ENCODE measurements around the gene ASCL5. TPM values are rescaled to one million over a fixed set of nuclear protein-coding genes. Genes with fewer than 3 reads are reported as not detected.

Gene ASCL5
- total and polyA plus RNA-seq, 2 of the 13 experiments (the other 11 are each of a cell fraction or from before 2014, with no cell fraction given) = not detected

DNA sequence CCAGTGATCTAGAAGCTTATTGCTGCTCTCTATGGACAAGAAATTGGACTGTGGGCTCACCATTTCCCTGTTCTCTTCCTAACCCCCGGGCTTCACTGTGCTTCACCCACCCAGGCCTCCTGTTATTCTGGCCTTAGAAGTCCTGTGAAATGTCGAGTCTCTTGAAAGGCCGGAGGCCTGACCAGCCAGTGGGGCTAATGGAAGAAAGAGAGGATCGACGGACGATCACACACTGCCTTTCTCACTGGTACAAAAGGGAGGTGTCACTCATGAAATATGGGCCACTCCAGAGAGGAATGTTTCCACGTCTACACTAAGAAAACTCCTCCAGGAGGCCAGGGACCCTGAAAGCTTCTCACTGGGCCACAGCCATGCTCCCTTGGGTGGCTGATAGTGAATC, 50.9 kb downstream of the ASCL5 start:
- H3K36me3 ChIP-seq (replicated peaks in 1 of 2; ENCODE audit: control insufficient read depth in 1 of 2, insufficient read depth in 2 of 2, low read length in 2 of 2) = no peaks in the 10 kb centered on the region
- H4K20me1 ChIP-seq (ENCODE audit: insufficient read depth, low read length) = no peaks in the 10 kb centered on the region
- no peaks in the 10 kb centered on the region for H3K9me3 ChIP-seq (ENCODE audit: low read length)
- POLR2A ChIA-PET = no interaction called here
- intact Hi-C loops (cut with micrococcal nuclease; ENCODE audit: unreplicated experiment) (no loop called here), in situ Hi-C loops (cut with HindIII; ENCODE audit: extremely low pct_ligation_motif_present, low pct_unique_long_range_greater_than_20kb) (no loop called here)
- H3K27me3 ChIP-seq (ENCODE audit: control insufficient read depth in 1 of 2, insufficient read depth in 2 of 2, low read length in 2 of 2) = peaks cover 1 to 48% of the 10 kb centered on the region in 2 experiments
- TF ChIP-seq, protein P1, sequence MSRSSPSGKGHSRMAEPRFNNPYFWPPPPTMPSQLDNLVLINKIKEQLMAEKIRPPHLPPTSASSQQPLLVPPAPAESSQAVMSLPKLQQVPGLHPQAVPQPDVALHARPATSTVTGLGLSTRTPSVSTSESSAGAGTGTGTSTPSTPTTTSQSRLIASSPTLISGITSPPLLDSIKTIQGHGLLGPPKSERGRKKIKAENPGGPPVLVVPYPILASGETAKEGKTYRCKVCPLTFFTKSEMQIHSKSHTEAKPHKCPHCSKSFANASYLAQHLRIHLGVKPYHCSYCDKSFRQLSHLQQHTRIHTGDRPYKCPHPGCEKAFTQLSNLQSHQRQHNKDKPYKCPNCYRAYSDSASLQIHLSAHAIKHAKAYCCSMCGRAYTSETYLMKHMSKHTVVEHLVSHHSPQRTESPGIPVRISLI (CRISPR knock-in tag; IDR thresholded peaks at IDR 0.05; ENCODE audit: borderline replicate concordance) = no peak
- TF ChIP-seq FOXA3 (CRISPR knock-in tag; IDR thresholded peaks at IDR 0.05) = no peak
- TF ChIP-seq, protein P2, sequence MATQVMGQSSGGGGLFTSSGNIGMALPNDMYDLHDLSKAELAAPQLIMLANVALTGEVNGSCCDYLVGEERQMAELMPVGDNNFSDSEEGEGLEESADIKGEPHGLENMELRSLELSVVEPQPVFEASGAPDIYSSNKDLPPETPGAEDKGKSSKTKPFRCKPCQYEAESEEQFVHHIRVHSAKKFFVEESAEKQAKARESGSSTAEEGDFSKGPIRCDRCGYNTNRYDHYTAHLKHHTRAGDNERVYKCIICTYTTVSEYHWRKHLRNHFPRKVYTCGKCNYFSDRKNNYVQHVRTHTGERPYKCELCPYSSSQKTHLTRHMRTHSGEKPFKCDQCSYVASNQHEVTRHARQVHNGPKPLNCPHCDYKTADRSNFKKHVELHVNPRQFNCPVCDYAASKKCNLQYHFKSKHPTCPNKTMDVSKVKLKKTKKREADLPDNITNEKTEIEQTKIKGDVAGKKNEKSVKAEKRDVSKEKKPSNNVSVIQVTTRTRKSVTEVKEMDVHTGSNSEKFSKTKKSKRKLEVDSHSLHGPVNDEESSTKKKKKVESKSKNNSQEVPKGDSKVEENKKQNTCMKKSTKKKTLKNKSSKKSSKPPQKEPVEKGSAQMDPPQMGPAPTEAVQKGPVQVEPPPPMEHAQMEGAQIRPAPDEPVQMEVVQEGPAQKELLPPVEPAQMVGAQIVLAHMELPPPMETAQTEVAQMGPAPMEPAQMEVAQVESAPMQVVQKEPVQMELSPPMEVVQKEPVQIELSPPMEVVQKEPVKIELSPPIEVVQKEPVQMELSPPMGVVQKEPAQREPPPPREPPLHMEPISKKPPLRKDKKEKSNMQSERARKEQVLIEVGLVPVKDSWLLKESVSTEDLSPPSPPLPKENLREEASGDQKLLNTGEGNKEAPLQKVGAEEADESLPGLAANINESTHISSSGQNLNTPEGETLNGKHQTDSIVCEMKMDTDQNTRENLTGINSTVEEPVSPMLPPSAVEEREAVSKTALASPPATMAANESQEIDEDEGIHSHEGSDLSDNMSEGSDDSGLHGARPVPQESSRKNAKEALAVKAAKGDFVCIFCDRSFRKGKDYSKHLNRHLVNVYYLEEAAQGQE (IDR thresholded peaks at IDR 0.05; ENCODE audit: borderline replicate concordance in 1 of 2, low read depth in 1 of 2, low read length in 2 of 2) = no peak
- no peak for TF ChIP-seq NR2F2 (IDR thresholded peaks at IDR 0.05; ENCODE audit: borderline replicate concordance, low read depth)
- no peak for TF ChIP-seq ZBTB42 (CRISPR knock-in tag; IDR thresholded peaks at IDR 0.05)
- TF ChIP-seq PHB2 (IDR thresholded peaks at IDR 0.05; ENCODE audit: partially characterized antibody) = no peak
- no peak for TF ChIP-seq ZNF256 (CRISPR knock-in tag; conservative IDR thresholded peaks at IDR 0.05)
- TF ChIP-seq ZNF24 (IDR thresholded peaks at IDR 0.05) = no peak
- TF ChIP-seq, protein P3, sequence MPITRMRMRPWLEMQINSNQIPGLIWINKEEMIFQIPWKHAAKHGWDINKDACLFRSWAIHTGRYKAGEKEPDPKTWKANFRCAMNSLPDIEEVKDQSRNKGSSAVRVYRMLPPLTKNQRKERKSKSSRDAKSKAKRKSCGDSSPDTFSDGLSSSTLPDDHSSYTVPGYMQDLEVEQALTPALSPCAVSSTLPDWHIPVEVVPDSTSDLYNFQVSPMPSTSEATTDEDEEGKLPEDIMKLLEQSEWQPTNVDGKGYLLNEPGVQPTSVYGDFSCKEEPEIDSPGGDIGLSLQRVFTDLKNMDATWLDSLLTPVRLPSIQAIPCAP (CRISPR knock-in tag; IDR thresholded peaks at IDR 0.05; ENCODE audit: low read depth) = no peak
- TF ChIP-seq, protein P4, sequence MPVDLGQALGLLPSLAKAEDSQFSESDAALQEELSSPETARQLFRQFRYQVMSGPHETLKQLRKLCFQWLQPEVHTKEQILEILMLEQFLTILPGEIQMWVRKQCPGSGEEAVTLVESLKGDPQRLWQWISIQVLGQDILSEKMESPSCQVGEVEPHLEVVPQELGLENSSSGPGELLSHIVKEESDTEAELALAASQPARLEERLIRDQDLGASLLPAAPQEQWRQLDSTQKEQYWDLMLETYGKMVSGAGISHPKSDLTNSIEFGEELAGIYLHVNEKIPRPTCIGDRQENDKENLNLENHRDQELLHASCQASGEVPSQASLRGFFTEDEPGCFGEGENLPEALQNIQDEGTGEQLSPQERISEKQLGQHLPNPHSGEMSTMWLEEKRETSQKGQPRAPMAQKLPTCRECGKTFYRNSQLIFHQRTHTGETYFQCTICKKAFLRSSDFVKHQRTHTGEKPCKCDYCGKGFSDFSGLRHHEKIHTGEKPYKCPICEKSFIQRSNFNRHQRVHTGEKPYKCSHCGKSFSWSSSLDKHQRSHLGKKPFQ (CRISPR knock-in tag; IDR thresholded peaks at IDR 0.05; ENCODE audit: insufficient replicate concordance) = no peak
- TF ChIP-seq, protein P5, sequence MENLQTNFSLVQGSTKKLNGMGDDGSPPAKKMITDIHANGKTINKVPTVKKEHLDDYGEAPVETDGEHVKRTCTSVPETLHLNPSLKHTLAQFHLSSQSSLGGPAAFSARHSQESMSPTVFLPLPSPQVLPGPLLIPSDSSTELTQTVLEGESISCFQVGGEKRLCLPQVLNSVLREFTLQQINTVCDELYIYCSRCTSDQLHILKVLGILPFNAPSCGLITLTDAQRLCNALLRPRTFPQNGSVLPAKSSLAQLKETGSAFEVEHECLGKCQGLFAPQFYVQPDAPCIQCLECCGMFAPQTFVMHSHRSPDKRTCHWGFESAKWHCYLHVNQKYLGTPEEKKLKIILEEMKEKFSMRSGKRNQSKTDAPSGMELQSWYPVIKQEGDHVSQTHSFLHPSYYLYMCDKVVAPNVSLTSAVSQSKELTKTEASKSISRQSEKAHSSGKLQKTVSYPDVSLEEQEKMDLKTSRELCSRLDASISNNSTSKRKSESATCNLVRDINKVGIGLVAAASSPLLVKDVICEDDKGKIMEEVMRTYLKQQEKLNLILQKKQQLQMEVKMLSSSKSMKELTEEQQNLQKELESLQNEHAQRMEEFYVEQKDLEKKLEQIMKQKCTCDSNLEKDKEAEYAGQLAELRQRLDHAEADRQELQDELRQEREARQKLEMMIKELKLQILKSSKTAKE (CRISPR knock-in tag; IDR thresholded peaks at IDR 0.05; ENCODE audit: borderline replicate concordance) = no peak
- TF ChIP-seq HNRNPL (IDR thresholded peaks at IDR 0.05; ENCODE audit: low read depth, low read length) = no peak
- TF ChIP-seq ZBTB1 (CRISPR knock-in tag; IDR thresholded peaks at IDR 0.05; ENCODE audit: borderline replicate concordance) = no peak
- TF ChIP-seq ADNP (CRISPR knock-in tag; IDR thresholded peaks at IDR 0.05) = no peak
- no peak for TF ChIP-seq ZNF333 (CRISPR knock-in tag; IDR thresholded peaks at IDR 0.05; ENCODE audit: borderline replicate concordance)
- 28% methylated on average over 6 of the region's 7 CpGs for WGBS (ENCODE audit: low lambda C conversion rate)
- H3K4me2 ChIP-seq (ENCODE audit: low read depth, low read length) = no peak overlapping the region
- no peak overlapping the region for H3K27ac ChIP-seq (ENCODE audit: extremely low read length, insufficient read depth, low read length)
- ATAC-seq (no peak), DNase-seq (ENCODE audit: low spot score) (no peak), FAIRE-seq (no peak)
- BruUV-seq (replicated peaks) = no TSS peak
- no peaks in the 10 kb centered on the region for H3K79me2 ChIP-seq (ENCODE audit: insufficient read depth, low read length)
- CTCF ChIA-PET (ENCODE audit: low intra/inter-chr PET ratio, low total read pairs) = no interaction called here
- H3K4me3 ChIP-seq (replicated peaks in 1 of 3; ENCODE audit: insufficient read depth in 1 of 3, low read depth in 2 of 3, low read length in 3 of 3) = no peak overlapping the region
- no peaks in the 10 kb centered on the region for H3K4me1 ChIP-seq (ENCODE audit: insufficient read depth, low read length)
- no peak overlapping the region for H3K9ac ChIP-seq (ENCODE audit: insufficient read depth, low read depth, low read length)
- H2AFZ ChIP-seq (ENCODE audit: low read length) = no peak overlapping the region
